Smooth muscle cell (in vitro differentiated cells): ENCODE data around the gene FBXL14. TPM values are rescaled to one million over a fixed set of nuclear protein-coding genes. Genes with fewer than 3 reads are reported as not detected.
A peak's percentile ranks its signal among the peaks of the same experiment; 100 is the strongest.

Experiments used
- DNase-seq: peaks from one replicate; lab custom pipeline; 2025; ENCODE audit not compliant: unreplicated experiment; lab: John Stamatoyannopoulos, UW
- H2AFZ ChIP-seq: fragments of 200-600 bp; sonication (generic); 2 replicates; pipeline ENCODE4 v1.6.0; 2016; ENCODE audit warnings: antibody characterized with exemption, low read depth, mild to moderate bottlenecking
- H3F3A ChIP-seq: fragments of 200-600 bp; sonication (generic); 2 replicates; pipeline ENCODE4 v1.6.0; 2017; ENCODE audit warnings: antibody characterized with exemption, low read depth
- H3K27ac ChIP-seq: fragments of 200-600 bp; sonication (generic); 2 replicates; pipeline ENCODE4 v1.5.1; 2016; ENCODE audit warnings: low read depth, mild to moderate bottlenecking
- H3K27me3 ChIP-seq: fragments of 200-600 bp; sonication (generic); 2 replicates; pipeline ENCODE4 v1.6.1; 2016; ENCODE audit warnings: low read depth, mild to moderate bottlenecking
- H3K36me3 ChIP-seq: fragments of 200-600 bp; sonication (generic); 2 replicates; pipeline ENCODE4 v1.5.1; 2016; ENCODE audit warnings: low read depth
- H3K4me1 ChIP-seq: fragments of 200-600 bp; sonication (generic); 2 replicates; pipeline ENCODE4 v1.5.1; 2016; ENCODE audit warnings: low read depth
- H3K4me2 ChIP-seq: fragments of 200-600 bp; sonication (generic); 2 replicates; pipeline ENCODE4 v1.6.0; 2016; ENCODE audit warnings: mild to moderate bottlenecking
- H3K4me3 ChIP-seq: fragments of 200-600 bp; sonication (generic); 2 replicates; pipeline ENCODE4 v1.5.1; 2016; ENCODE audit warnings: mild to moderate bottlenecking
- H3K79me2 ChIP-seq: fragments of 200-600 bp; sonication (generic); 2 replicates; pipeline ENCODE4 v1.6.0; 2016; ENCODE audit warnings: low read depth, mild to moderate bottlenecking
- H3K9ac ChIP-seq: fragments of 200-600 bp; sonication (generic); 2 replicates; pipeline ENCODE4 v1.6.0; 2016; ENCODE audit warnings: low read depth
- H3K9me3 ChIP-seq: fragments of 200-600 bp; sonication (generic); replicated peaks from 2 replicates; pipeline ENCODE4 v1.5.1; 2016; ENCODE audit warnings: low read depth
- H4K20me1 ChIP-seq: fragments of 200-600 bp; sonication (generic); 2 replicates; pipeline ENCODE4 v1.6.0; 2016; ENCODE audit warnings: low read depth
- CTCF ChIP-seq: fragments of 200-600 bp; sonication (generic); IDR thresholded peaks from 2 replicates; pipeline ENCODE4 v1.5.1; 2017; ENCODE audit warnings: borderline replicate concordance, mild to moderate bottlenecking, antibody characterized with exemption; ENCODE audit not compliant: insufficient read depth, poor library complexity, severe bottlenecking
- WGBS: methylation state at CpG from one replicate; pipeline ENCODE4 v1.1.7; 2016; ENCODE audit warnings: low lambda C conversion rate; 5-methylcytosine and 5-hydroxymethylcytosine counted together
- polyA plus RNA-seq: library from polyadenylated mRNA; unstranded; fragments of >200 nt; fragmentation: Nextera tagmentation; extraction: Ambion mirVana; gene quantifications from 2 replicates; pipeline ENCODE4 v1.2.1, GENCODE V29; 2016
- total RNA-seq: library from RNA; depleted of rRNA; stranded (reverse); fragments of >200 nt; gene quantifications from 2 replicates; pipeline ENCODE4 v1.2.3, GENCODE V29; 2014

FBXL14 gene
- total and polyA plus RNA-seq, 2 experiments from 2014 or later = 5.0 to 9.3 TPM

- Histone ChIP-seq H3K4me3 (peak overlapping the region; percentile 22), H3K9me3 (no peaks in the 10 kb centered on the region), H3K4me1 (peaks cover 56% of the 10 kb centered on the region), H3F3A (peaks cover 16% of the 10 kb centered on the region), H4K20me1 (peaks cover 84% of the 10 kb centered on the region), H3K9ac (no peak overlapping the region), H3K79me2 (no peaks in the 10 kb centered on the region), H3K4me2 (peak overlapping the region; percentile 76), H2AFZ (no peak overlapping the region), H3K36me3 (no peaks in the 10 kb centered on the region), H3K27me3 (peaks cover 11% of the 10 kb centered on the region), H3K27ac (peak overlapping the region; percentile 14)
- WGBS = 24% methylated on average over 21 of the region's 21 CpGs
- peak; percentile 44 for DNase-seq
- TF ChIP-seq CTCF = no peak
Observed at GRCh38 chr12:1576410-1577241, 17.8 kb downstream of the FBXL14 start.

- Histone ChIP-seq H3K27ac (peak overlapping the region; percentile 14), H3K79me2 (no peaks in the 10 kb centered on the region), H3K36me3 (no peaks in the 10 kb centered on the region), H2AFZ (no peak overlapping the region), H3K4me1 (peaks cover 51% of the 10 kb centered on the region), H3K4me3 (peak overlapping the region; percentile 22), H3F3A (peaks cover 16% of the 10 kb centered on the region), H4K20me1 (peaks cover 89% of the 10 kb centered on the region), H3K27me3 (peaks cover 20% of the 10 kb centered on the region), H3K4me2 (peak overlapping the region; percentile 76), H3K9ac (no peak overlapping the region), H3K9me3 (no peaks in the 10 kb centered on the region)
- DNase-seq = no peak
- no peak for TF ChIP-seq CTCF
- 57% methylated on average over 23 of the region's 23 CpGs for WGBS
Observed at GRCh38 chr12:1575408-1576401, 18.7 kb downstream of the FBXL14 start.

- H3K27ac ChIP-seq = no peak overlapping the region
Observed at GRCh38 chr12:1574865-1575259, 19.5 kb downstream of the FBXL14 start.

More at GRCh38 chr12:1574865-1575259, 19.5 kb downstream of the FBXL14 start:
- Histone ChIP-seq H3F3A (peaks cover 16% of the 10 kb centered on the region), H3K9me3 (no peaks in the 10 kb centered on the region), H3K36me3 (no peaks in the 10 kb centered on the region), H3K79me2 (no peaks in the 10 kb centered on the region), H3K27me3 (peaks cover 29% of the 10 kb centered on the region), H3K9ac (no peak overlapping the region), H4K20me1 (peaks cover 89% of the 10 kb centered on the region), H3K4me1 (peaks cover 49% of the 10 kb centered on the region), H3K4me2 (no peak overlapping the region), H3K4me3 (no peak overlapping the region), H2AFZ (no peak overlapping the region)
- TF ChIP-seq CTCF = no peak
- no peak for DNase-seq
- WGBS = 80% methylated on average over 1 of the region's 1 CpG
